ENCODE results near the gene SHQ1.

- TF ChIP-seq CEBPB (IDR thresholded peaks at IDR 0.05; ENCODE audit: low read depth) (no peak), CTCF (IDR thresholded peaks at IDR 0.05 in 2 of 3, conservative IDR thresholded peaks at IDR 0.05 in 1 of 3; ENCODE audit: borderline replicate concordance in 1 of 3, insufficient read depth in 1 of 3, low read depth in 2 of 3, low read length in 2 of 3) (no peak), POLR2AphosphoS5 (IDR thresholded peaks at IDR 0.05; ENCODE audit: low read depth, low read length) (no peak)
Observed at GRCh38 chr3:72820415-72820814, 27.8 kb downstream of the SHQ1 start.

Measured in HCT116 (cell line).